SIG-M5 (cell line): ENCODE measurements around the gene RASEF.
"Not testable (repeated sequence)": the region's sequence is repeated elsewhere in the genome, so short reads cannot be mapped to it uniquely, and the experiment has no call there.

Experiments used
- DNase-seq: peaks from one replicate; lab custom pipeline; 2025; lab: John Stamatoyannopoulos, UW

The RASEF gene

GRCh38 chr9:83062651-83063527 lies at the start of gene RASEF:
Gene RASEF, minus strand, starts transcription at chr9:83063142. Its CDS starts 275 bp downstream, at chr9:83062867.
- no peak for DNase-seq

GRCh38 chr9:83111169-83111568 lies 48.2 kb upstream of the RASEF start:
- no peak for DNase-seq

DNA sequence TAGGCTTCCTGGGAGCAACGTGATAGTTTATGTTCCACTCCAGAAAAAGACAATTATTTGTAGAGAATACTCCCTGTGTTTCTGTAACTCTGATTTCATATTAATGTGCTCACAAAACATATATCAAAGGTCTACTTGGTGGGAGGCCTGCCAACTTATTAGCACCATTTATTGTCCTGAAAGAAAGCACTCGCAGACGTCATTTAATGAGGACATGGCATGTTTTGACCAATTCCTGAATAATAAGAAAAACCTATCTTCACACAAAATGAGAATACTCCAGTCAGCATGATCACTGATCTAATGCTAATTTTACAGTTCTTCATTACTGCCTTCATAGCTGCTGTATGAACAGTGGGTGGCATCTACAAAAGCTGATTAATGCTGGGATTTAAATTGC lies 46.4 kb upstream of the RASEF start:
- DNase-seq, result no peak

DNA sequence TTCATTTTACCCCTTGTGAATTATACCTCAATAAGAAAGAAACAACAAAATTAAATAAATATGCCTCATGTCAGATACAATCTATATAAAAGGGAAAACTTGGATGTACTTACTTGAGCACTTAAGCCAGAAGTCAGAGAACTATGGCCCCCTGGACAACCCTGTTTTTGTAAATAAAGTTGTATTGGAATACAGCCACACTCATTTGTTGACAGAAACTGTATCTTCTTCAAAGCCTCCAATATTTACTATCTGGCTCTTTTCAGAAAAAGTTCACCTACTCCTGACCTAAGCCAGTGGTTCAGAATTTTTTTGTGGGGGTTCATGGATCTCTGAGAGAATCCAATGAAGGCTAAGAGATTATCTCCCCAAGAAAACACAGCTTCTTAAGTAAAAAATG lies 45.3 kb upstream of the RASEF start:
- DNase-seq, result no peak

- no peak for DNase-seq
These were observed 43.8 kb upstream of the RASEF start for GRCh38 chr9:83106772-83107171.

GRCh38 chr9:83106263-83106662 lies 43.3 kb upstream of the RASEF start:
- no peak for DNase-seq

- DNase-seq, result no peak
These were observed 34.7 kb upstream of the RASEF start for GRCh38 chr9:83097633-83098032.

- DNase-seq, result not testable (repeated sequence)
These were observed 30.4 kb upstream of the RASEF start for GRCh38 chr9:83093311-83093710.

- DNase-seq, result no peak
These were observed 18.9 kb upstream of the RASEF start for GRCh38 chr9:83081846-83082245.

- no peak for DNase-seq
These were observed 18.1 kb upstream of the RASEF start for GRCh38 chr9:83081010-83081409.

DNA sequence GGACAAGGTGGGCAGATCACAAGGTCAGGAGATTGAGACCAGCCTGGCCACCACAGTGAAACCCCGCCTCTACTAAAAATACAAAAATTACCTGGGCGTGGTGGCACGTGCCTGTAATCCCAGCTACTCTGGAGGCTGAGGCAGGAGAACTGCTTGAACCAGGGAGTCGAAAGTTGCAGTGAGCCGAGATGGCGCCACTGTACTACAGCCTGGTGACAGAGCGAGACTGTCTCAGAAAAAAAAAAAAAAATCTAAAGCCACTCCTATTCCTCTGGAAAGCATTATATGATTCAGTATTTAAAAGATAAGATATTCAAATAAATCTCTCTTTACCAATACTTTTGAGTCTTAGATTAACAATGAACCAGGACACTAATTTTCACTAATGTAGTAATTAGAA lies 13.0 kb upstream of the RASEF start:
- not testable (repeated sequence) for DNase-seq

DNA sequence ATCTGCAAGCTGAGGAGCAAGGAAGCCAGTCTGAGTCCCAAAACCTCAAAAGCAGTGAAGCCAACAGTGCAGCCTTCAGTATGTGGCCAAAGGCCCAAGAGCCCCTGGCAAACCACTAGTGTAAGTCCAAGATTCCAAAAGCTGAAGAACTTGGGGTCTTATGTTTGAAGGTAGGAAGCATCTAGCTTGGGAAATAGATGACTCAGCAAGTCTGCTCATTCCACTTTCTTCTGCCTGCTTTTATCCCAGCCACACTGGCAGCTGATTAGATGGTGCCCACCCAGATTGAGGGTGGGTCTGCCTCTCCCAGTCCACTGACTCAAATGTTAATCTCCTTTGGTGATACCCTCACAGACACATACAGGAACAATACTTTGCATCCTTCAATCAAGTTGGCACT lies 9.6 kb upstream of the RASEF start:
- not testable (repeated sequence) for DNase-seq

DNA sequence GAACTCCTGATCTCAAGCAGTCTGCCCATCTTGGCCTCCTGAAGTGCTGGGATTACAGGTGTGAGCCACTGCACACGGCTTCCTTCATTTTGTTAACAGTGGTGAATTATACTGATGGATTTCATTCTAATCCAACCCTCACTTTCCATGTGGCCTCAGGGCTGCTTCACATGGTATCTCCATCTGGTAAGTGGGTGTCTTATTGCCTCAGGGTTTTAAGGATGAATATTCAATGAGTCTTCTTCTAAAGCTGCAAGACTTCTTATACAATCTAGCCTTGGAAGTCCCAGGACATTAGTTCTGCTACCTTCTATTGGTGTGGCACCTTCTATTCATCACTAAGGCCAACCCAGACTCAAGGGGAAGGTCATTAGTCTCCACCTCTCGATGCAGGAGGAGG lies 8.7 kb upstream of the RASEF start:
- no peak for DNase-seq

GRCh38 chr9:83070261-83070660 lies 7.3 kb upstream of the RASEF start:
- DNase-seq, result no peak

DNA sequence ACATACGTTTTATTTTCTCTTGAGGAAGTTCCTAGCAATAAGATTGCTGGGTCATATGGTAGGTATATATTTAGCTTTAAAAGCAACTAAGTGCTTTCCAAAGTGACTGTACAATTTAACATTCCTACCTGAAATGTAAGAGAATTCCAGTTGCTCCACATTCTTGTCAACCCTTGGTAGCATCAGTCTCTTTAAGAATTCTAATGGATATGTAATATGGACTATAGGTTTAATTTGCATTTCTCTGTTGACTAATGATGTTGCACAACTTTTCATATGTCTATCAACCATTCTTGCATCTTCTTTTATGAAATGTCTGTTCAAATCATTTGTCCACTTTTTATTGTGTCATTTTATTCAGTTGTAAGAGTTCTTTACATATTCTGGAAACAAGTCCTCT lies 6.7 kb upstream of the RASEF start:
- DNase-seq, result no peak

GRCh38 chr9:83068414-83068813 lies 5.5 kb upstream of the RASEF start:
- DNase-seq, result no peak

DNA sequence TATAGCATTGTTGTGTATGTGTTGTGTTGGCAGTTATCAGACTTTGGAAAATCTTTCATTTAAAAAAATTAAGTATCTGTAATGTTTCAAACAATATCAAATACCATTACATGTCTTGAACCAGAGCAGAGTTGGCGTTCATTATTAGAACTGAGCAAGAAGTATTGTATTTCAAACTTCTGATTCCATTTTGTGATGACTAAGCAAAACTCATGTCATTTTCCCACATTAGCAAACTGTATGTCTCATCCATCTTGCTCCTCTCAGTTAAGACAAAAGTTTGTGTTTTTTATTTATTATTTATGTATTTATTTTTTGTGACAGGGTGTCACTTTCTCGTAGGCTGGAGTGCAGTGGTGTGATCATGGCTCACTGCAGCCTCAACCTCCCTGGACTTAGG lies 4.6 kb upstream of the RASEF start:
- no peak for DNase-seq

- DNase-seq, result no peak
These were observed 3.8 kb upstream of the RASEF start for GRCh38 chr9:83066771-83067170.

DNA sequence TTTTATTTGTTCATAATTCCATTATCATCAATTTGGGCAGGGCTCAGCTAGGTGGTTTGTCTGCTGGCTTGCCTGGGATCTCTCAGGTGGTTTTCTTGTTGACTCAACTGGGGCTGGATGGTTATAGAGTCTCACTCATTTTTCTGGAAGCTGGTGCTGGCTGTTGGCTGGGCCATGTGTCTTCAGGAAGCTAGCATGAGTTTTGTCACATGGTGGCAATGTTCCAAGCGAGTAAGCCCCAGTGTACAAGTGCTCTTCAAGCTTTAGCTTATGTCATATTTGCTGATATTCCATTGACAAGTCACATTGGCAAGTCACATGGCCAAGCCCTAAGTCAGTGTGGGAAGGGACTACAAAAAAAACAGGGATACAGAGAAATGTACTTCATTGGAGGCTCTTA lies 2.3 kb upstream of the RASEF start:
- no peak for DNase-seq

- DNase-seq, result no peak
These were observed 822 bp downstream of the RASEF start for GRCh38 chr9:83061990-83062650.

GRCh38 chr9:83061036-83061435 lies 1.9 kb downstream of the RASEF start:
- DNase-seq, result no peak

DNA sequence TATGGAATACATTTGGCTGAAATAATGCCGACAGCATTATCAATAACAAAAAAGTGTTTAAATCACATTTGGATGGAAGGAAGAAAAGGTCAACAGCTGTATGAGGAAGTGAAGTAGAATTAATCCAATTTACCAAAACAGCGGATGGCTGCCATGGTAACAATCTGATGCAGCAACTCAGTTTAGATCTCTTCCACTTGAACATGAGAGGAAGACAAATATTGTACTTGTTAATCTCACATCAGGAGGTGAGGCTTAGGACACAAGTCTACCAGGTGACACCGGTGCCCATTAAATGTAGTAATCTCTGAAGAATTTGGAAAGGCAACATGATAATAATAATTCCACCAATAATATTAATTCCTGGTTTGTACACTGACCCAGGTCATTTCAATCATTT lies 2.4 kb downstream of the RASEF start:
- no peak for DNase-seq

GRCh38 chr9:83059417-83059816 lies 3.5 kb downstream of the RASEF start:
- no peak for DNase-seq

DNA sequence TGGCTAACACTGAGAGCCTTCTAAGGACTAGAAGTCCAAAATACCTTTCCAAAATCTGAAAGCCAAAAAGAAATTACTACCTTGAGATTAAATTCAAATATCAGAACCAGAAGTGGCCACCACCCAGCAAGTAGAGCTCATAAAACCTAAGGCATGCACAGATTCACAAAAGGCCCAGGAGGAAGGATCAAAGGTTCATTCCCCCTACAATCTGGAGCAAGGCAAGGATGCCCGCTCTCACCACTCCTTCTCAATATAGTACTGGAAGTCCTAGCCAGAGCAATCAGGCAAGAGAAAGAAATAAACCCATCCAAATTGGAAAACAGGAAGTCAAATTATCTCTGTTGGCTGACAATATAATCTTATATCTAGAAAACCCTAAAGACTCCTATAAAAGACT lies 6.0 kb downstream of the RASEF start:
- no peak for DNase-seq
